Stimulated activated CD8-positive, alpha-beta memory T cell treated with anti-CD3 and anti-CD28 coated beads, Interleukin-7, amount 100 ng/mL, for 48 hours (primary cell): ENCODE data around the gene GPRC5D.

Source experiments
- DNase-seq, 2 donors: peaks; one replicate each; pipeline ENCODE4 v3.0.0-alpha.2; 2020; ENCODE audit warnings: low read depth in 1 of 2; ENCODE audit errors: extremely low read depth in 1 of 2

Gene GPRC5D

DNA sequence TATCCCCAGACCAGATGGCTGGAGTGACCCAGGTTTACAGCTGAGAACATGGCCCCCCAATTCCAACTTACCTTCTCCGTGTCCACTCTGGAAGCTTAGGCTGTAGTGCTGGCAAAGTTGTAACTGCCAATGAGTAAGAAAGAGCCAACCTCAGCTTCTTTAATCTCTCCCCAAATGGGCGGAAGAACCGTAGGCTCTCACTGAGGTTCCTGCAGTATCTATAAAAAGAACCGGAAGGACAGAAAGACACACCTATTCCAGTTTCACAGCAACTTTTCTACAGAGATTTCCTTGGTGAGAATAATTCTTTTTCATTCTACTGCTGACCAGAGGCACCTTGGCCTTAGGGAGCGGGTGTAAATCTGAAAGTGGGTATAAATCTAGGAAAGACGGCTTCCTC is at the start of gene GPRC5D:
GPRC5D (minus strand) TSS at position 135 of the 400 bp plus-strand sequence. CDS start 1,786 bp downstream, outside the sequence.
- no peak for DNase-seq

DNA sequence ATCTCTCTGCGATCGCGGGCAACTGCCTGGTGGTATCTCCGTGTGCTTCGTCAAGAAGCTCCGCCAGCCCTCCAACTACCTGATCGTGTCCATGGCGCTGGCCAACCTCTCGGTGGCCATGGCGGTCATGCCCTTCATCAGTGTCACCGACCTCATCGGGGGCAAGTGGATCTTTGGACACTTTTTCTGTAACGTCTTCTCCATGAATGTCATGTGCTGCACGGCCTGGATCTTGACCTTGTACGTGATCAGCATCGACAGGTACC is 49.7 kb upstream of the GPRC5D start:
- DNase-seq: no peak

DNA sequence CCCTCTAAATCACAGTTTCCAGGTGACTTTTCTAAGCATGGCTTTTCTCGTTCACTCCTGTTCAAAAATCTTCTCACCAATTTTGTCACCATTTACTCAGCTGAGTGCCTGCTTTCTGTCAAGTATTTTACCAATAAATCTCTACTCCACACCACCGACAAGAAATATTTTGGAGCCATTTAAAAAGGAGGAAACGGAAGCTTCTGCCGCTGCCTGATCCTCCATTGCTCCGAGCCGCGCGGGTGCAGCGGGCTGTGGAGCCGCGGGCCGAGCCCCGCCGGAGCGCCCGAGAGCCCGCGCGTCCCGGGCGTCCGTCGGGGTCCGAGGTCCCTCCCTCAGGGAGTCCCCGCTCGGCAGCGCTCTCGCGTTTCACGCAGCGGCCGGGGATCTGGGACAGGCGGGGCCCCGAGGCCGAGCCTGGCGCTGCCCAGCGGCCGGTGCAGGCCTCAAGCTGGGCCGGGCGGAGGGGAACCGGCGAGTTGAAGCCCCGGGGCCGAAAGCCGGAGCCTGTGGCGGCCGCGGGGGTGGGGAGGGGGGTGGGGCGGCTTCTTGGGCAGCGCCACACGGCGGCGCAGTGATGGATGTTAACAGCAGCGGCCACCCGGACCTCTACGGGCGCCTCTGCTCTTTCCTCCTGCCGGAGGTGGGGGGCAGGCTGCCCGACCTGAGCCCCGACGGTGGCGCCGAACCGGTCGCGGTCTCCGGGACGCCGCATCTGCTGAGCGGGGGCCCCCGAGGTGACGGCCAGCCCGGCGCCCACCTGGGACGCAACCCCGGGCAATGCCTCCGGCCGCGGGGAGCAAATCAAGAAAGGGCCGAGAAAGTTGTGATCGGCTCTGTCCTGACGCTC is 49.2 kb upstream of the GPRC5D start:
- no peak for DNase-seq

DNA sequence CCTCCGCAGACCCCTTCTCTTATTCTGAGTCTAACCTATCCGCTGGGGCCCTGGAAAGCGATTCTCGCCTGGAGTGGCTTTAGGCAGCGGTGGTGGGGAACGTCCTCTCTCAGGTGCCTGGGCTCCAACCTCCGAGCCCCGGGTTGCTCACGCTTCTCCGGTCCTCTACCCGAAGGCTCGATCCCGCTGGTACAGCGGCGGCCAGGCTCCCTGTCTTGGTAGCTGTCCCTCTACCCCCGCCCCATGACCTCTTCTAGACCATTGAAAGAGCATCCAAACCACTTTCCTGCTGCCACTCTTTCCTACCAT is 48.6 kb upstream of the GPRC5D start:
- no peak for DNase-seq

DNA sequence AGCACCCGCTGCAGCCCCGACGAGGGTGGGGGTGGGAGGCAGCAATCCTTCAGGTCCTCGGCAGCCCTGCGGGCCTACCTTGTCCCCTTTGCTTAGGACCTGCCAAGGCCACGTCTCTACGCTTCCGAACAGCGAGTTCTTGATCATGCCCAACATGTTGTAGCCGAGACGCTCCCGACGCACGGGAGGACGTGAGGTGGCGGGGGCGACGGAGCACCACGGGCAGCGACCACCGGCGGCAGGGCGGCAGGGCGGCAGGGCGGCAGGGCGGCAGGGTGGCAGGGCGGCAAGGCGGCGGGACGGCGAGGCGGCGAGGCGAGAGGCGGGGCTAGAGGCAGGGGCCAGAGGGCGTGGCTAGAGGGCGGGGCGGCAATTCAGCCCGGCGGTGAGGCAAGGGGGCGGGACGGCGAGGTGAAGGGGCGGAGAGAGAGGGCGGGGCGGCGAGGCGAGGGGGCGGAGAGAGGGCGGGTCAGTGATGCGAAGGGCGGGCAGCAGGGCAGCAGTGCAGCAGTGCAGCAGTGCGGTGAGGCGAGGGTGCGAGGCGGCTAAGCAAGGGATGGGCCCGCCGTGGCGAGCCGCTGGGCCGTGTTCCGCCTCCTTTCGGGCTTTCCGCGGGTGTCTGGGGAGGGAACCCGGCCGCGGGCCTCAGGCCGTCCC is 48.1 kb upstream of the GPRC5D start, which contains the start of gene HEBP1:
HEBP1 (minus strand) TSS at position 307 of the 657 bp plus-strand sequence; CDS start at position 156, 151 bp downstream.
- peak; percentile 88 to 91 for DNase-seq

DNA sequence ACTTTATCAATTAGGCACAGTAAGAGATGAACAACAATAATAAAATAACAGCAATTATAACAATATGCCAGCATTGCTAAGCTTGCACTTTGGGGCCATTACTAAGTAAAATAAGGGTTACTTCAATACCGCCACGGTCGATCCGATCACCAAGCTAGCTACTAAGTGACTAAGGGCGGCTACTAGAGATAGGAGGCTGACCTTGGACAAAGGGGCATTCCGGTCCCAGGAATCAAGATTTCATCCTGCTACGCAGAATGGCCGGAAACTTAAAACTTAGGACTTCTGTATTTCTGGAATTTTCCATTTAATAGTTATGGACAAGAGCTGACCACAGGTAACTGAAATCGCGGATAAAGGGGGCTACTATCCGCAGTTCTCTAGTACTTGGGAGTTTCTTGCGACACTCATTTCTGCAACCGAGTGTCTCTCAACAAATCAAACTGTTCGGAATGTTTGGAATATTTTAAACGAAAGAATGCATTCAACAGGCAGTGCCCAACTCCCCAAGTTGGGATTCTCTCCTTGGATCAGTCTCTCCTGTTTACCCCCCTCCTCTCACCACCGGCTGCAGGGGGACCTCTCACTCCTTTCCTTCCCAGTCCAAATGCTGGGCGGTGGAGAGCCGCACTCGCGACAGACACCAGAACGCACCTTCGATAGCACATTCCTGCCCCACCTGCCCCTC is 47.4 kb upstream of the GPRC5D start:
- no peak for DNase-seq

DNA sequence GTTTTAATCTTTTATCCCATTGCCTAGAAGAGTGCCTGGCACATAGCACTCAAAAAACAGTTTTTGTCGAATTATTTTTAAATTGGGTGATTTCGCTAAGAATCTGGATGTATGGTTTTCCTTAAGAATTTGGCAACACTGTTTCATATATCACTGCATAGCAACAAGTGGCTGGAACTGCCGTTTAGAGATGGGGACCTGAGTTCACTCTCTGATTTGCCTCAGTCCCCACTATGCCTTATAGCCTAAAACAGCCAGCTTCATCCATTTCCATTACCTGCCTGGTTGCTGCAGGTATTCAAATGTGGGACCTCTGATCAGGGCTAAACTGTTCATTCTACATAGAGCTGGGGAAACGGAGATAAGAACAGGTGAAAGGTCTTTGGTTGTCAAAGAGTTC is 46.3 kb upstream of the GPRC5D start:
- DNase-seq: no peak

DNA sequence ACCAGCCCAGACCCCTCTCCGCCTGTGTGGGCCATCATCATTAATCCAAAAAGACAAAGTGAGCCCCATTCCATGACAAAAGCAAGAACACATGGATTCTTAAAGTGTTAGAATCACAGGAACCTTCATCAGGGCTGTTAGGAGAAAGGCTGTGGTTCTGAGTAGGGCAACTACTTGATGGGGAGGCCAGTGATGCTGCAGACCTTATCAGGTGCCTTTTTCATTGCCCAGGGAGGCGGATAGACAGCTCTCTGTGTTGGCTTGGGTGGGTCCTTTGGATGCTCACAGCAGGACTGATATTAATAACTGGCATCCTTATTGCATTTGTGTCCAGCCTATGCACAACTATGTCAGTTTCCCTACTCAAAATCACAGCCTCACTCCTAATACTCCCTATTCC is 45.8 kb upstream of the GPRC5D start:
- no peak for DNase-seq

DNA sequence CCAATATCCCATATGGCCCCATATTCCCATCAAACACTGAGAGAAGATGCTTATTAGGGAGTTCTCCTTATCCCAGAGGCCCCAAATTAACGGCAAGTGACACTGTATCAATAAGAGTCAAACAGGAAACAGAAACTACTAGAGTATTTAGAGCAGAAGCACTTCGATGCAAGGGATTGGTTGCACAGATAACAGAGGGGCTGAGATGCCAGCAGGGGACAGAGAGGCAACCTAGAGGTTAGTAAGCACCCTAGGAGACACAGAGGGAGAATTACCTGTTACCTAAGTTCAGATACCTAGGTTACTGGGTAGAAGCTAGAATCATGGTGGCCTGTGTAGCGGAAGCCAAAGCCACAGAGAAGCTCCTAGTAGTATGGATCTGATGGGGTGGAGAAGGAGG is 45.2 kb upstream of the GPRC5D start:
- no peak for DNase-seq

DNA sequence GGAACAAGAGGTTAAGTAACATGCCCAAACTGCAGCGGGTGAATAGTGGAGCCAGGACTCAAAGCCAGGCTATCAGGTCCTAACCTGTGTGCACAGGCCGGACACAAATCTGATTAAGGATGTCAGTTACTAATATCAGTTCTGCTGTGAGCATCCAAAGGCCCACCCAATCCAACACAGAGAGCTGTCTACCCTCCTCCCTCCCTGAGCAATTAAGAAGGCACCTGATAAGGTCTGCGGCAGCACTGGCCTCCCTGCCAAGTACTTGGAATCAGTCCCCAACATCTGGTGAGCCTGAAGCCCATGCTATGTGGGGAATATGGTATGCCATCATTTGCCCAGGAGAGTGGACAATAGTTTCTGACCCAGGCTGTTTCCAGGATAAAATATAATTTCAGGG is 44.2 kb upstream of the GPRC5D start:
- no peak for DNase-seq

DNA sequence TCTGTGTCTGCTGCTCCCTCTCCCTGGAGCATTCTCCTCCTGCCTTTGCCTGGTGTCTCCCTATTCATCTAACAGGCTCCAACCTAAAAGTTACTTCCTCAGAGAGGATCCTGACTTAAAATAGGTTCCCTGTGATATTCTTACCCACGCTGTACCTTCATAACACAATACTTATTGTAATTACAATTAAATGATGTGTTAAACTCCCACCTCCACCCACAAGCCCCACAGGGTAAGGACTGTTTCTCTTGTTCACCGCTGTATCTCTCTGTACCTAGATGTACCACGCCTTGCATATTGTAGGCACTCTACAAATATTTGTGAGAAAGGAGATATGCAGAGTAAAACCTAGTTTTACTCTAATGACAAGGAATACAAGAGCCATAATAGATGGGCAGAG is 43.1 kb upstream of the GPRC5D start:
- no peak for DNase-seq

DNA sequence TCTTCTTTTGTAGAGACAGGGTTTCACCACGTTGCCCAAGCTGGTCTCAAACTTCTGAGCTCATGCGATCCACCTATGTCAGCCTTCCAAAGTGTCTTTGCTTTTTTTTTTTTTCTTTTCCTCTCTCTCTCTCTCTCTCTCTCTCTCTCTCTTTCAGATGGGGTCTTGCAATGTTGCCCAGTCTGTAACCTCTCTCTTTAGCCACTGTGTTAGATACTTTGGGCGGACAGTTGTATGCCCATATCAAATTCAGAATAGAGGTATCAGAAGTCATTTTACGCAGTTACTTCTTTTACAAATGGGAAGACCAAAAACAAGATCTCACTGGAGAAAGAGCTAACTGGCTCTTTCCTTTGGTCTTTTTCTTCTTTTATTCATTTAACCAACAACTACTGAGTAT is 41.4 kb upstream of the GPRC5D start:
- no peak for DNase-seq

DNA sequence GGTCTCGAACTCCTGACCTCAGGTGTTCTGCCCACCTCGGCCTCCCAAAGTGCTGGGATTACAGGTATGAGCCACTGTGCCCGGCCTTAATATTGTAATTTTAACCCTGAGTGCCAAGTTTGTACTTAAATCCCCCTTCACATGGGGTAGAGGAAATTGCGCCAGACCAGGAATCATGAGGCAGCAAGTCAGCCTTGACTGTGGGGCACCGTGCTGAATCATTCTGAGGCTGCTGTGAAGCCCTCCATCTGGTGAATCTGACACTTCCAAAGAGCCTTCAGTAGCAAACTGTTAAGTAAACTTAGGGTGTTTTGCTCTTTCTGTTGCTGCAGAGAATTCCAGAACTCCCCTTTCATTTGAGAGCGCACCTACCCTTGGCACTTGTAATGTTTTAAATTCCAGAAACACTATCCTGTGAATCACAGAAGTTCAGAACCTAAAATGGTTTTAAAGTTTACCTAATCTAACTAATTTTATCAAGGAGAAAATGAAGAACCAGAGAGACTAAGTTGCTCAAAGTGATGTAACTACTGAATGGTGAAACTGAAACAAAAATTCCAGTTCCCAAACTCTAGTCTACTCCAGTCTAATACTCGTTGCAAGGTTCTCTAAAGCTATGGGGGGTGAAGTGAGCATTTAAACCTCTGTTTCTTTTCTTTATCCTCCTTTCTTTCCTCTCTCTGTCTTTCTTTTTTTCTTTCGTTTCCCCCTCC is 40.6 kb upstream of the GPRC5D start:
- no peak for DNase-seq

DNA sequence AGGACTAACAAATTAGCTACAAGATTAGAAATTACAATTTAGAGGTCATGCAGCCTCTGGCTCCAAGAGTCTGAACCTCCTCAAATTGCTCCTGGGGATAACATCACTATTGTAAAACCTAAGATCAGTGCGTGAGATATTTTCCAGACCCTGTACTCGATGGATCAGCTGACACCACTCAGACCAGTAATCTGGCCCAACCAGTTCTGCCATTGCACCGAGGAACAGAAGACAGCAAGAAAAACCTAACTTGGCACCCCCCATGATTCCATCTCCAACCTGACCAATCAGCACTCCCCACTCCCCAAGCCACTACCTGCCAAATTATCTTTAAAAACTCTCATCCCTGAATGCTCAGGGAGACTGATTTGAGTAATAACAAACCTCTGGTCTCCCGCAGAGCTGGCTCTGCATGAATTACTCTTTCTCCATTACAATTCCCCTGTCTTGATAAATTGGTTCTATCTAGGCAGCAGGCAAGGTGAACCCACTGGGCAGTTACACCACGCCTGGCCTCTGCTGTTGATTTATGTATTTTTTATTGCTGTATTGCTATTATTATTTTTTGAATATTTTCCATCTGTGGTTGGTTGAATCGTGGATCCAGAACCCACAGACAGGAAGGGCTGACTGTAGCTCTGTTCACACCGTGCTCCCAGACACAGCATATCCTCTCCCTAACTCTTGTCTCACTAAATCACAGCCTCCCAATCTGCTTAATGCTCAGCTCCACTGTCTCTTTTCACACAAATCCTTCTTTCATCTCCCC is 38.9 kb upstream of the GPRC5D start:
- no peak for DNase-seq

DNA sequence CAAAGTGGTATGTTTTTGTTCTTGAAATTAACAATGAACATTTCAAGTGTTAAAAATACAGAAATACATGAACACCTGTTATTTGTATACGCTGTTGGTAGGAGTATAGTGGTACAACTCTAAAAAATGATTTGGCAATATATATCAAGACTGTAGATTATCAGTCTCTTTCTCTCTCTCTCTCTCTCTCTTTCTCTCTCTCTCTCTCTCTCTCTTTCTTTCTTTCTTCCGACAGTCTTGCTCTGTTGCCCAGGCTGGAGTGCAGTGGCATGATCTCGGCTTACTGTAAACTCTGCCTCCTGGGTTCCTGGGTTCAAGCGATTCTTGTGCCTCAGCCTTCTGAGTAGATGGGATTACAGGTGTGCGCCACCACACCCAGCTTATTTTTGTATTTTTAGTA is 35.5 kb upstream of the GPRC5D start:
- no peak for DNase-seq

DNA sequence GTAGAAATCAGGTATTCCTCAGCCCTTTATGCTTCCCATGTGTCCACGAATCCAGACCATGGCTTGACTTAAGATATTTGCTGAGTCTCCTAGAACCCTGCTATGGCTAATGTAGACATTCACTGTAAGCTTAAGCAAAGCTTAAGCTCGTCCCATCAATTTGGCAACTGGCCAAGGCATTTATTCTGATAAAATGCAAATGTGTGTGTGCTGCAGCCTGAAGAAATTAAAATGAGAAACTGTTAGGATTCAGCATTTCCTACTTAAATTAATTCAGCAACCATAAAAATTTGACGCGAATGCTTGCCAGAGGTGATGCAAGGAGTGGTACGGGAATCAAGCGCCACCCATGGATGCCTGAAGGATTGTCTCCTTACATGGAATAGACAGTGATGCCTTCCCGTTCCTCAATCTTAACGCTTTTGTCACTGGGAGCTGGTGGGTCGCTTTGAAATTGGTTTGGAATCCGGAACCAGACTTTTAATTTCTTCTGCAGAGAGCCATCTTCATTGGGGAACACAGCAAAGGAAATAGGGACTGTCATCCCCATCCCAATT is 34.9 kb upstream of the GPRC5D start:
- DNase-seq: no peak

DNA sequence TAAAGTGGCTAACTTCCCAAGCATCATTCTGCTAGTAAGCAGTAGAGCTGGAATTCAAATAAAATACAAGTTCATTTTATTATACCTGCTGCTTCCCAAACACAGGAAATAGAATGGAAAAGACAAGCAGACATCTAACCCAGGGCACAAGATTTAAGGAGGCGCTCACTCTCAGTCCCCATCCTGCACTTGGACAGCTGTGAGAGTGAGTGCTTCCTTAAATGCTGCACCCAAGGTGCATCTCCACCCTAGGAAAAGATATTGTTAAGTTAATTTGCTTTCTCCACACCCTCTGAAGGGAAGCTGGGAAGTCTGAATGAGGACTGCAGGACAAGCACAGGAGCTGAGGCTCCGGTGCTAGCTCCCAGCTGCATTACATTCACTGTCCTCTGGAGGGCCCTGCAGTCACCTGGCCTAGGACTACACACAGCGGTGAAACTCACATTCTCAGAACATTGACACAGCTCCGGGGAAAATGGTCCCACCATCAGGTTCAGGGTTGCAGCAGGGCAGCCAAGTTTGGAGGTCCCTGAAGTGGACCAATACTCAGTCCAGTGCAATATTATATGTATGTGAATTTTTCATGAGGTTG is 33.9 kb upstream of the GPRC5D start:
- no peak for DNase-seq

DNA sequence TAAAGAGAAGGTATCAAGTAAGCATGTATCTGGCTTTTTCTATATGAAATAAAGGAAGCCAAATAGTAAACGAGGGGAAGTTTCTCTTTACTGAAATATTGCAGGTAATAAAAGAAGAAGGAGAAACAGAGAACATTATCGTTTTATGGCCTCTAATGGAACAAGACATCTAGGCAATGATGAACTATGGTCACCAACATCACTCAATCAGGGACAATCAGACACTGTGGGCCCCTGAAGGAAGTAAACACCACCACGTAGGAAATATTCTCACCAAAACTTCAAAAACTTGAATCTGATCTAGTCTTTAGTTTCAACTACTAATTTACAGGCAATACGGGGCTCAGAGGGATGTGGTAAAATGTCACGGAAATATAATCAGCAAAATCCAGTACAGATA is 32.2 kb upstream of the GPRC5D start:
- no peak for DNase-seq

DNA sequence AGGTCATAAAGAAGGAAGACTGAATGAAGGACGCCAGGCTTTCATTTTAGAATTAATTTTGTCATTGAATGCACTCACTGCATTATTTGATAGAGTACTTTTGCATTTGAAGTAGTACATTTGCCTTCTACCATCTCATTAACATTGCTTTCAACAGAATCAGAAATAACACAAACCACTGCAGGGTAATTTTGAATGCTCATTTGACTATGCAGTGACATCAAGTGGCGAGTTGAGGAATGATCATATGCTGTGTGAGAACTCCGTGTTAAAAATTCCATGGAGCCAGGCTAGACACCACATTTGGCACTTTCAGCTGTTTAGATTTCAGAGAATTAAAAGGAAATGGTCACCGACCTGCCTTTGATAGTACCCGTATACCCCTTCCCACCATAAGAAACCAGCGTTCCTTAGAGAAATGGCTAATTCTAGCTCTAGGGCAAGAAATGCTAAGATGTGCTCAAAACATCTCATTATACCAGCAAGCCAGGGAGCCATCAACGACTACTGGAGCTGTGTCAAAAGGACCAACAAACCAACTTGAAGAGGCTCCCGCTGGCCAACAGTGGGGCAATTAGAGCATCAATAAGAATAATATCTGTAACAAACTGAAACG is 31.6 kb upstream of the GPRC5D start:
- no peak for DNase-seq

DNA sequence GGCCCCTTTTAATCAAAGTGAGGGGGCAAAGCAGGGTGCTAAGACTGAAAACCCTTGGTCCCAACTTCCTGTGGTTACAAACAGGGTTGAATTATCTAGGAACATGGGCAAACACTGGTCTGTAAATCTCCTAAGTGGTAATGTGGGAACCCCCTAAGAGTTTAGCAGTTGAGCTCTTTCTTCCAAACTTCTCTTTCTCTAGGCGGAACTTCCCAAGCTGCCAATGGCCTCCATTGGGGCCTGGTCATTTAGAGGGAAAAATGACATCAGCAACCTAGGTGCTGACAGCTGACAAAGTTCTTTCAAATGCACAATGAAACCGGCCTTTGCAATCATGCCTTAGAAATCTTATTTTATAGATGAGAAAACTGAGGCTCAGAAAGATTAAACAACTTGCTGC is 30.4 kb upstream of the GPRC5D start:
- no peak for DNase-seq
